H1 (cell line): ENCODE measurements around the gene ZFP57. TPM values are rescaled to one million over a fixed set of nuclear protein-coding genes. Genes with fewer than 3 reads are reported as not detected.

Experiments used
- CTCF ChIA-PET: fragments of 300-600 bp; sonication (Branson Sonifier 250); formaldehyde crosslinking; loops from one replicate; lab custom pipeline; 2021; ENCODE audit not compliant: partially characterized antibody; lab: Charles Lee
- POLR2A ChIA-PET: fragments of 300-600 bp; sonication (Branson Sonifier 250); formaldehyde crosslinking; loops from one replicate; lab custom pipeline; 2021; ENCODE audit warnings: inconsistent platforms; ENCODE audit not compliant: partially characterized antibody; lab: Charles Lee
- DNase-seq, 2 experiments: peaks; one replicate each; pipeline versions ENCODE4 v3.0.0 to v3.0.0-alpha.2; 2010 to 2022; ENCODE audit warnings: low spot score in 2 of 2, low read depth in 1 of 2, mixed read lengths in 1 of 2
- FAIRE-seq: peaks from 2 replicates; lab custom pipeline; 2011; peaks lifted over from hg19 to GRCh38; lab: Jason Lieb, UNC
- H2AFZ ChIP-seq: 2 replicates; pipeline ENCODE4 v1.8.1; 2012; ENCODE audit warnings: low read length, inconsistent platforms
- H2AK5ac ChIP-seq: 2 replicates; pipeline ENCODE4 v1.6.1; 2013; ENCODE audit warnings: low read depth, low read length
- H2BK120ac ChIP-seq: replicated peaks from 2 replicates; pipeline ENCODE3; 2013; ENCODE audit warnings: low read depth, low read length, inconsistent platforms
- H2BK12ac ChIP-seq: 2 replicates; pipeline ENCODE4 v1.6.1; 2013; ENCODE audit warnings: low read depth, low read length
- H2BK15ac ChIP-seq: 2 replicates; pipeline ENCODE4 v1.6.1; 2013; ENCODE audit warnings: low read length
- H2BK20ac ChIP-seq: 2 replicates; pipeline ENCODE4 v1.6.1; 2013; ENCODE audit warnings: low read length
- H2BK5ac ChIP-seq: 2 replicates; pipeline ENCODE4 v1.6.1; 2013; ENCODE audit warnings: low read depth, low read length
- H3K14ac ChIP-seq: 2 replicates; pipeline ENCODE4 v1.6.1; 2013; ENCODE audit warnings: inconsistent platforms; ENCODE audit not compliant: insufficient read length
- H3K18ac ChIP-seq: 2 replicates; pipeline ENCODE4 v1.6.1; 2013; ENCODE audit warnings: low read length; ENCODE audit errors: extremely low read depth
- H3K23ac ChIP-seq: 2 replicates; pipeline ENCODE4 v1.6.1; 2013; ENCODE audit warnings: inconsistent platforms; ENCODE audit not compliant: insufficient read length
- H3K23me2 ChIP-seq: 2 replicates; pipeline ENCODE4 v1.6.1; 2013; ENCODE audit warnings: low read depth, low read length
- H3K27ac ChIP-seq: 2 replicates; pipeline ENCODE4 v1.6.1; 2011; ENCODE audit warnings: low read depth, low read length, inconsistent platforms
- H3K27me3 ChIP-seq, 4 experiments: replicated peaks in 1 of 4; 1 replicate in 1 of 4; 2 replicates in 3 of 4; pipeline versions ENCODE4 v1.6.1 to v1.8.1; 2011 to 2013; ENCODE audit warnings: low read length in 3 of 4, mild to moderate bottlenecking in 3 of 4, inconsistent platforms in 2 of 4, mixed read lengths in 2 of 4, moderate library complexity in 1 of 4; ENCODE audit not compliant: control insufficient read depth in 3 of 4, insufficient read depth in 3 of 4; ENCODE audit errors: extremely low read depth in 1 of 4
- H3K36me3 ChIP-seq, 4 experiments: 2 replicates each; pipeline versions ENCODE4 v1.6.1 to v1.8.1; 2011 to 2013; ENCODE audit warnings: mild to moderate bottlenecking in 4 of 4, low read length in 3 of 4, moderate library complexity in 2 of 4, control low read depth in 1 of 4, inconsistent platforms in 1 of 4; ENCODE audit not compliant: insufficient read depth in 4 of 4, control insufficient read depth in 2 of 4
- H3K4ac ChIP-seq: replicated peaks from 2 replicates; pipeline ENCODE3; 2013; ENCODE audit warnings: low read length, low read depth, mixed read lengths, inconsistent platforms; ENCODE audit not compliant: insufficient read length
- H3K4me1 ChIP-seq, 4 experiments: replicated peaks in 1 of 4; 1 replicate in 1 of 4; 2 replicates in 3 of 4; pipeline versions ENCODE4 v1.6.1 to v1.8.1; 2011 to 2013; ENCODE audit warnings: low read length in 3 of 4, inconsistent platforms in 2 of 4, mixed read lengths in 1 of 4; ENCODE audit not compliant: insufficient read depth in 4 of 4, control insufficient read depth in 3 of 4
- H3K4me2 ChIP-seq, 2 experiments: 2 replicates each; pipeline versions ENCODE4 v1.6.1 to v1.8.1; 2011 to 2013; ENCODE audit warnings: low read depth in 2 of 2, low read length in 2 of 2, control low read depth in 1 of 2, inconsistent platforms in 1 of 2, mild to moderate bottlenecking in 1 of 2; ENCODE audit not compliant: insufficient read depth in 1 of 2
- H3K4me3 ChIP-seq, 4 experiments: fragments of 200-600, 300-600 bp in 1 of 4; sonication (generic), shearing (Covaris generic), sonication (Bioruptor Twin) in 1 of 4; 2 replicates each; pipeline versions ENCODE4 v1.5.1 to v1.8.1; 2011 to 2016; ENCODE audit warnings: low read length in 4 of 4, low read depth in 3 of 4, control low read depth in 2 of 4, inconsistent platforms in 2 of 4, mild to moderate bottlenecking in 2 of 4, mixed read lengths in 1 of 4, moderate library complexity in 1 of 4; ENCODE audit not compliant: insufficient read depth in 2 of 4; ENCODE audit errors: extremely low read depth in 1 of 4
- H3K56ac ChIP-seq: replicated peaks from 2 replicates; pipeline ENCODE3; 2013; ENCODE audit warnings: low read depth, mild to moderate bottlenecking, mixed read lengths, low read length, inconsistent platforms; ENCODE audit not compliant: insufficient read length
- H3K79me1 ChIP-seq: 2 replicates; pipeline ENCODE4 v1.6.1; 2013; ENCODE audit warnings: low read depth, low read length, control low read depth
- H3K79me2 ChIP-seq, 2 experiments: 2 replicates each; pipeline versions ENCODE4 v1.6.1 to v1.8.1; 2012 to 2013; ENCODE audit warnings: low read length in 2 of 2, mild to moderate bottlenecking in 2 of 2, inconsistent platforms in 1 of 2; ENCODE audit not compliant: insufficient read depth in 2 of 2, control insufficient read depth in 1 of 2
- H3K9ac ChIP-seq, 4 experiments: replicated peaks in 1 of 4; 1 replicate in 1 of 4; 2 replicates in 3 of 4; pipeline versions ENCODE4 v1.6.1 to v1.8.1; 2011 to 2013; ENCODE audit warnings: low read depth in 3 of 4, low read length in 3 of 4, control low read depth in 2 of 4, mild to moderate bottlenecking in 2 of 4, moderate library complexity in 2 of 4, inconsistent platforms in 1 of 4; ENCODE audit errors: extremely low read depth in 1 of 4
- H3K9me3 ChIP-seq, 2 experiments: 2 replicates each; pipeline versions ENCODE4 v1.6.1 to v1.8.1; 2012 to 2013; ENCODE audit warnings: mild to moderate bottlenecking in 2 of 2, moderate library complexity in 2 of 2, control low read depth in 1 of 2, inconsistent platforms in 1 of 2, low read depth in 1 of 2, low read length in 1 of 2, mixed read lengths in 1 of 2; ENCODE audit not compliant: insufficient read depth in 2 of 2
- H4K20me1 ChIP-seq, 2 experiments: replicated peaks in 1 of 2; 2 replicates each; pipeline versions ENCODE3 to v1.8.1; 2011 to 2013; ENCODE audit warnings: inconsistent platforms in 2 of 2, low read length in 2 of 2, mild to moderate bottlenecking in 1 of 2; ENCODE audit not compliant: insufficient read depth in 2 of 2, control insufficient read depth in 1 of 2
- H4K5ac ChIP-seq: 2 replicates; pipeline ENCODE4 v1.6.1; 2013; ENCODE audit warnings: low read length, low read depth, mixed read lengths, inconsistent platforms; ENCODE audit not compliant: insufficient read length
- H4K8ac ChIP-seq: 2 replicates; pipeline ENCODE4 v1.8.0; 2013; ENCODE audit warnings: mild to moderate bottlenecking, moderate library complexity, low read length, inconsistent platforms; ENCODE audit not compliant: insufficient read depth; ENCODE audit errors: extremely low read depth
- H4K91ac ChIP-seq: replicated peaks from 2 replicates; pipeline ENCODE3; 2013; ENCODE audit warnings: low read length, mixed read lengths, inconsistent platforms; ENCODE audit not compliant: insufficient read length
- BACH1 ChIP-seq: IDR thresholded peaks from 2 replicates; pipeline ENCODE4 v1.6.1; 2012; ENCODE audit warnings: low read length, improper control_type of control experiment
- E2F6 ChIP-seq: IDR thresholded peaks from 2 replicates; pipeline ENCODE4 v1.6.1; 2012; ENCODE audit warnings: inconsistent platforms
- FOSL1 ChIP-seq: IDR thresholded peaks from 2 replicates; pipeline ENCODE4 v1.6.1; 2011; ENCODE audit warnings: mild to moderate bottlenecking, low read depth, low read length, moderate library complexity; ENCODE audit not compliant: insufficient read depth
- GTF2F1 ChIP-seq: IDR thresholded peaks from 2 replicates; pipeline ENCODE4 v1.6.1; 2012; ENCODE audit warnings: low read depth, low read length, improper control_type of control experiment, borderline replicate concordance
- HDAC2 ChIP-seq, 2 experiments: fragments of 300-600 bp in 1 of 2; sonication (generic) in 1 of 2; IDR thresholded peaks; 2 replicates each; pipeline ENCODE4 v1.6.1; 2011 to 2012; ENCODE audit warnings: low read depth in 2 of 2, low read length in 2 of 2, mild to moderate bottlenecking in 2 of 2, moderate library complexity in 2 of 2, borderline replicate concordance in 1 of 2, inconsistent platforms in 1 of 2
- KDM4A ChIP-seq: IDR thresholded peaks from one replicate; pipeline ENCODE4 v1.7.1; 2012; ENCODE audit warnings: low read depth, mild to moderate bottlenecking, moderate library complexity, low read length, inconsistent platforms; ENCODE audit not compliant: severe bottlenecking
- MAX ChIP-seq: IDR thresholded peaks from 2 replicates; pipeline ENCODE4 v1.6.1; 2012; ENCODE audit warnings: inconsistent platforms
- RFX5 ChIP-seq: IDR thresholded peaks from 2 replicates; pipeline ENCODE4 v1.6.1; 2011; ENCODE audit warnings: low read depth, low read length, improper control_type of control experiment, borderline replicate concordance
- WGBS, 2 experiments: shearing (Covaris generic) in 1 of 2; methylation state at CpG; one replicate each; pipeline versions ENCODE4 v1.1.6 to v1.1.7; 2013 to 2015; ENCODE audit warnings: low lambda C conversion rate in 2 of 2, mixed read lengths in 2 of 2, inconsistent platforms in 1 of 2, low coverage in 1 of 2, missing lambda C conversion rate in 1 of 2; ENCODE audit not compliant: insufficient replicate concordance in 2 of 2, insufficient coverage in 1 of 2, insufficient read length in 1 of 2; ENCODE audit errors: extremely low coverage in 1 of 2, missing lambda C conversion rate in 1 of 2; 5-methylcytosine and 5-hydroxymethylcytosine counted together
- polyA plus RNA-seq, 7 experiments: library from polyadenylated mRNA; depleted of rRNA in 3 of 7; stranded (reverse) in 5 of 7; unstranded in 2 of 7; fragments of >200 nt in 5 of 7; fragments of 200-250 nt in 2 of 7; gene quantifications; 1 replicate in 5 of 7; 2 replicates in 1 of 7; 4 replicates in 1 of 7; pipeline versions ENCODE4 v1.2.1 to v1.2.3, GENCODE V29; 2011 to 2013; ENCODE audit warnings: missing spikeins in 2 of 7, mixed read lengths in 2 of 7
- total RNA-seq: library from RNA; stranded (reverse); fragmentation: NEBNext Ultra II Directional; extraction: Animal tissue kit (Norgen Biotek cat#: 25700); gene quantifications from 2 replicates; pipeline ENCODE4 v1.2.1, GENCODE V29; 2021

ZFP57 gene
- total and polyA plus RNA-seq, 2 of the 8 experiments (the other 6 are each of a cell fraction or from before 2014, with no cell fraction given): 0.85 to 1.2 TPM

- Histone ChIP-seq H3K79me2 (no peaks in the 10 kb centered on the region), H2AFZ (peak overlapping the region; percentile 94; the same call in 1 of the 2 replicates), H2AK5ac (no peak overlapping the region; the same call in 1 of the 2 replicates), H3K79me1 (no peaks in the 10 kb centered on the region), H2BK12ac (peak overlapping the region; percentile 19; the same call in 1 of the 2 replicates), H3K27ac (no peak overlapping the region), H4K91ac (peak overlapping the region; percentile 40), H3K4me1 (peaks cover 0 to 6% (median under 1%) of the 10 kb centered on the region in 4 experiments; a peak in 3 of 7 replicates), H3K36me3 (no peaks in the 10 kb centered on the region), H3K9ac (no peak overlapping the region), H3K18ac (no peak overlapping the region; the same call in 1 of the 2 replicates), H3K4me2 (peak overlapping the region; percentile 68 to 89), H3K27me3 (peaks cover 10 to 34% (median 30%) of the 10 kb centered on the region in 4 experiments), H2BK15ac (no peak overlapping the region), H3K56ac (no peak overlapping the region), H4K5ac (no peak overlapping the region), H3K9me3 (no peaks in the 10 kb centered on the region), H3K23ac (no peak overlapping the region), H3K4ac (no peak overlapping the region), H2BK5ac (no peak overlapping the region), H3K4me3 (peak overlapping the region; percentile 59 to 79 (median 70)), H4K8ac (no peak overlapping the region; the same call in 1 of the 2 replicates), H4K20me1 (peaks cover 0 to 1% of the 10 kb centered on the region in 2 experiments), H2BK120ac (no peak overlapping the region), H2BK20ac (no peak overlapping the region), H3K23me2 (peaks cover 10% of the 10 kb centered on the region; the same call in 1 of the 2 replicates), H3K14ac (no peak overlapping the region)
- FAIRE-seq (no peak), DNase-seq (peak in 1 of 2 experiments; percentile 83)
- TF ChIP-seq KDM4A (peak; percentile 90), FOSL1 (no peak), BACH1 (no peak), GTF2F1 (no peak), E2F6 (peak; percentile 68; the same call in 1 of the 2 replicates), RFX5 (no peak; the same call in 1 of the 2 replicates), MAX (peak; percentile 83), HDAC2 (IDR thresholded peaks at IDR 0.05; ENCODE audit: borderline replicate concordance in 1 of 2, low read depth in 2 of 2, low read length in 2 of 2) (0 out of 4 replicates have a peak, but pooled peaks of 1 of the 2 experiments have one; percentile 24)
- CTCF ChIA-PET: no interaction called here
- POLR2A ChIA-PET: no interaction called here
- WGBS, 2 experiments: 5% methylated on average over 61 of the region's 76 CpGs; no CpG with 5 or more reads in 1 of the 2 experiments
Measured at GRCh38 chr6:29723666-29724588, 43.0 kb upstream of the ZFP57 start.
